ENCODE results near the gene EML5.
A peak's percentile ranks its signal among the peaks of the same experiment; 100 is the strongest.

The EML5 gene

GRCh38 chr14:88613552-88614010, 179.2 kb downstream of the EML5 start:
- no peak for DNase-seq

GRCh38 chr14:88612981-88613380, 179.8 kb downstream of the EML5 start:
- no peak for DNase-seq

GRCh38 chr14:88611878-88612277, 180.9 kb downstream of the EML5 start:
- no peak for DNase-seq

- DNase-seq = no peak
Observed at GRCh38 chr14:88607829-88608228, 184.9 kb downstream of the EML5 start.

- DNase-seq = no peak
Observed at GRCh38 chr14:88605594-88605993, 187.2 kb downstream of the EML5 start.

- DNase-seq = no peak
Observed at GRCh38 chr14:88604212-88604611, 188.5 kb downstream of the EML5 start.

- DNase-seq = no peak
Observed at GRCh38 chr14:88599761-88600439, 192.9 kb downstream of the EML5 start.

- no peak for DNase-seq
Observed at GRCh38 chr14:88599326-88599725, 193.4 kb downstream of the EML5 start.

- no peak for DNase-seq
Observed at GRCh38 chr14:88598097-88598675, 194.6 kb downstream of the EML5 start.

GRCh38 chr14:88597601-88598000, 195.2 kb downstream of the EML5 start:
- DNase-seq = no peak

GRCh38 chr14:88597038-88597437, 195.7 kb downstream of the EML5 start:
- DNase-seq = no peak

GRCh38 chr14:88592031-88592430, 200.7 kb downstream of the EML5 start:
- peak; percentile 27 for DNase-seq

- no peak for DNase-seq
Observed at GRCh38 chr14:88590173-88590572, 202.6 kb downstream of the EML5 start.

- no peak for DNase-seq
Observed at GRCh38 chr14:88588081-88588480, 204.7 kb downstream of the EML5 start.

- no peak for DNase-seq
Observed at GRCh38 chr14:88584451-88584850, 208.3 kb downstream of the EML5 start.

- DNase-seq = no peak
Observed at GRCh38 chr14:88576222-88576621, 216.5 kb downstream of the EML5 start.

GRCh38 chr14:88572117-88572516, 220.6 kb downstream of the EML5 start:
- no peak for DNase-seq

GRCh38 chr14:88568196-88568595, 224.6 kb downstream of the EML5 start:
- no peak for DNase-seq

GRCh38 chr14:88565427-88565826, 227.3 kb downstream of the EML5 start:
- no peak for DNase-seq

GRCh38 chr14:88563845-88564244, 228.9 kb downstream of the EML5 start:
- no peak for DNase-seq

- DNase-seq = peak; percentile 71
Observed at GRCh38 chr14:88562831-88563686, 229.7 kb downstream of the EML5 start, which contains the start of gene ZC3H14. Gene ZC3H14 (plus strand): TSS chr14:88563037. CDS start chr14:88563134, 97 bp downstream.

- DNase-seq = no peak
Observed at GRCh38 chr14:88562532-88562830, 230.3 kb downstream of the EML5 start.

Measured in NCI-H524 treated with DMSO at 0.1 percent for 48 hours (cell line).